Chondrocyte (in vitro differentiated cells): ENCODE results near the gene RNPEPL1. TPM values are rescaled to one million over a fixed set of nuclear protein-coding genes. Genes with fewer than 3 reads are reported as not detected.
A peak's percentile ranks its signal among the peaks of the same experiment; 100 is the strongest.

Source experiments
- DNase-seq: peaks from one replicate; pipeline ENCODE4 v3.0.0; 2021; ENCODE audit warnings: mixed read lengths, low spot score
- H3K27ac Mint-ChIP-seq: one replicate; pipeline ENCODE4 v1.8.0; 2021; ENCODE audit warnings: mild to moderate bottlenecking, moderate library complexity, mixed read lengths; ENCODE audit not compliant: unreplicated experiment
- H3K27me3 Mint-ChIP-seq: 2 replicates; pipeline ENCODE4 v1.8.0; 2021; ENCODE audit warnings: low read depth, mixed read lengths
- H3K36me3 Mint-ChIP-seq: 2 replicates; pipeline ENCODE4 v1.8.0; 2021; ENCODE audit warnings: low read depth, mixed read lengths
- H3K4me1 Mint-ChIP-seq: 2 replicates; pipeline ENCODE4 v1.8.0; 2021; ENCODE audit warnings: low read depth, mild to moderate bottlenecking, mixed read lengths
- H3K4me3 Mint-ChIP-seq: one replicate; pipeline ENCODE4 v1.8.0; 2021; ENCODE audit warnings: mild to moderate bottlenecking, moderate library complexity, mixed read lengths; ENCODE audit not compliant: unreplicated experiment
- H3K9me3 Mint-ChIP-seq: 2 replicates; pipeline ENCODE4 v1.8.0; 2021; ENCODE audit warnings: low read depth, mixed read lengths
- total RNA-seq: library from RNA; stranded (reverse); gene quantifications from 3 replicates; pipeline ENCODE4 v1.2.1, GENCODE V29; 2021
- TF ChIP-seq, protein P1 (sequence below): fragments of 200-600 bp; sonication (generic); IDR thresholded peaks from 2 replicates; pipeline ENCODE4 v1.5.0; 2021; ENCODE audit warnings: antibody characterized with exemption, mild to moderate bottlenecking, moderate library complexity

RNPEPL1 gene
- total RNA-seq, 1 donor from 2014 or later = 61.3 TPM

DNA sequence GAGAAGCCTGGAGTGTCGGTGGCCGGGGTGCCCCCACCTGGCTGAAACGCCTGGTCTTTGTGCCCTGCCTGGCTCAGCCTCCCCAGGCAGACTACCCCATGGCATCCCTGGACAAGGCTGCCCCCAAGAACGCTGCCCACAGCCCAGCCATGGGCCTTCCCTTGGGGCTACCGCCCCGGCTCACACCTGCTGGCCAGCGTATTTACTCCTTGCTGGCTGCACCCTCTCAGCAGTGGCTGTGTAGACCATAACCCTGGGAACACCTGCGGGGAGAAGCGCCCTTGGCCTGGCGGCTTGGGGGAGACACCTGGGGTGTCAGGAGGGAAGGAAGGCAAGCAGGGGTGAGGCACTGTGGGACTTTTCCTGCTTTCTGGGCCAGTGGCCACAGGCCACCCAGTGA, 35.6 kb downstream of the RNPEPL1 start:
- no peaks in the 10 kb centered on the region for H3K27me3 Mint-ChIP-seq
- peaks cover 3% of the 10 kb centered on the region for H3K4me1 Mint-ChIP-seq
- H3K9me3 Mint-ChIP-seq = no peaks in the 10 kb centered on the region
- H3K4me3 Mint-ChIP-seq = no peak overlapping the region
- peaks cover 2% of the 10 kb centered on the region for H3K36me3 Mint-ChIP-seq
- peak; percentile 81 for DNase-seq
- TF ChIP-seq, protein P1, sequence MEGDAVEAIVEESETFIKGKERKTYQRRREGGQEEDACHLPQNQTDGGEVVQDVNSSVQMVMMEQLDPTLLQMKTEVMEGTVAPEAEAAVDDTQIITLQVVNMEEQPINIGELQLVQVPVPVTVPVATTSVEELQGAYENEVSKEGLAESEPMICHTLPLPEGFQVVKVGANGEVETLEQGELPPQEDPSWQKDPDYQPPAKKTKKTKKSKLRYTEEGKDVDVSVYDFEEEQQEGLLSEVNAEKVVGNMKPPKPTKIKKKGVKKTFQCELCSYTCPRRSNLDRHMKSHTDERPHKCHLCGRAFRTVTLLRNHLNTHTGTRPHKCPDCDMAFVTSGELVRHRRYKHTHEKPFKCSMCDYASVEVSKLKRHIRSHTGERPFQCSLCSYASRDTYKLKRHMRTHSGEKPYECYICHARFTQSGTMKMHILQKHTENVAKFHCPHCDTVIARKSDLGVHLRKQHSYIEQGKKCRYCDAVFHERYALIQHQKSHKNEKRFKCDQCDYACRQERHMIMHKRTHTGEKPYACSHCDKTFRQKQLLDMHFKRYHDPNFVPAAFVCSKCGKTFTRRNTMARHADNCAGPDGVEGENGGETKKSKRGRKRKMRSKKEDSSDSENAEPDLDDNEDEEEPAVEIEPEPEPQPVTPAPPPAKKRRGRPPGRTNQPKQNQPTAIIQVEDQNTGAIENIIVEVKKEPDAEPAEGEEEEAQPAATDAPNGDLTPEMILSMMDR = no peak
- no peak overlapping the region for H3K27ac Mint-ChIP-seq

DNA sequence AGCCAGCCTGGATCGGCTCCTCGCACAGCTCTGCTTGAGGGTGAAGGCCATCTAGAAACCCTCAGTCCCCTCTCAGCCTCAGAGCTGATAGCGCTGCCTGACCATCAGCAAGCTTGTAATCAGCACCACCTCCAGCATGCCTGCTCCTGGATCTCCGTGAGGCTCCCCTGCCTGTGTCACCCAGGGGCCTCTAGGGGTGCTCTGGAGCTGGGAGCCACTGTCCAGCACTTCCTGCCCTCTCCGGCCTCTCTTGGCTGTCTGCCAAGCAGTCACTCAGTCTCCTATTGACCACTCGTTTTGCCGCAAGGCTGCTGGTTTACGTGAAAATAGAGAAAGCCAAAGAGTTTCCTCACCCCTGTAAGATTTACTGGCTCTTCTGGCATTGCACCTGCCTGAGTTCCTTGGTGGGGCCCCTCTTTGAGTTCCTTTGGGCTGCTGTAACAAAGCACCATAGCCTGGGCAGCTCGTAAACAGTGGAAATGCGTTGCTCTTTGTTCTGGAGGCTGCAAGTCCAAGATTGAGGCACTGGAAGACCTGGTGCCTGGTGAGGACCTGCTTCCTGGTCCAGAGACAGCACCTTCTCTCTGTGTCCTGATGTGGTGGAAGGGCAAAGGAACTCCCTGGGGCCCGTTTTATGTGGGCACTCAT, 36.1 kb downstream of the RNPEPL1 start:
- H3K27me3 Mint-ChIP-seq = no peaks in the 10 kb centered on the region
- H3K36me3 Mint-ChIP-seq = peaks cover 2% of the 10 kb centered on the region
- H3K9me3 Mint-ChIP-seq = no peaks in the 10 kb centered on the region
- H3K4me1 Mint-ChIP-seq = peaks cover 3% of the 10 kb centered on the region
- DNase-seq = peak; percentile 75
- TF ChIP-seq, protein P1 = peak; percentile 74
- H3K27ac Mint-ChIP-seq = no peak overlapping the region
- no peak overlapping the region for H3K4me3 Mint-ChIP-seq

DNA sequence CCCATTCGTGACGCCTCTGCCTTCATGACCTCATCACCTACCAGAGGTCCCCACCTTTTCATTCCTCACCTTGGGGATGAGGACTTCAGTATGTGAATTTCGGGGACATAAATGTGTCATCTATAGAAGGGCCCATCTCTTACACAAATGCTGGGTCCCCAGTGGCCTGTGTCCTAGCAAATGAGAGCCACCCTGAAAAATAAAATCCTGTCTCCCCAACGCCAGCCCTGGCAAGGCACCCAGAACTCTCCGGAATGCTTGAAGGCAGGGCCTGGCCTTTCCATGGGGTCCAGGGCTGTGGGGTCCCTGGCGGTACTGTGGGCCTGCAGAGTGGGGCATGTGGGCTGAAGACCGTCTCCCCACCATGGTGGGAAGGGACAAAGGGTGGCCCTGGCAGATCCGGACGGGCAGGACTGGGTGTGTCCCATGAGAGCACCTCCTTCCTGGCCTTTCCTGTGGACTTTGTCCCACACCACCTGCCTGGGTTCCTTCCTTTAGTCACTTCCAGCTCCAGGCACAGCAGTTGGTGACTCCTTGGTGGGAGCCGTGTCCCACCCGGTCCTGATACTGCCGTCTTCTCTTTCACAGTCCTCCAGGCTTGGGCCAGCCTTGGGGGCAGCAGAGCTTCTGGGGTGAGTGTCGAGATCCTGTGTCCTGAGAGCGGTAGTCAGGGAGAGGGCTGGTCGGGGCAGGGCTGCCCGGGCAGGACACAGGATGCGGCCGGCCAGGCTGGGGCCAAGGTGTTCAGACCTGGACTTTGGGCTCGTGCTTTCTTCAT, 36.8 kb downstream of the RNPEPL1 start:
- TF ChIP-seq, protein P1 = no peak

DNA sequence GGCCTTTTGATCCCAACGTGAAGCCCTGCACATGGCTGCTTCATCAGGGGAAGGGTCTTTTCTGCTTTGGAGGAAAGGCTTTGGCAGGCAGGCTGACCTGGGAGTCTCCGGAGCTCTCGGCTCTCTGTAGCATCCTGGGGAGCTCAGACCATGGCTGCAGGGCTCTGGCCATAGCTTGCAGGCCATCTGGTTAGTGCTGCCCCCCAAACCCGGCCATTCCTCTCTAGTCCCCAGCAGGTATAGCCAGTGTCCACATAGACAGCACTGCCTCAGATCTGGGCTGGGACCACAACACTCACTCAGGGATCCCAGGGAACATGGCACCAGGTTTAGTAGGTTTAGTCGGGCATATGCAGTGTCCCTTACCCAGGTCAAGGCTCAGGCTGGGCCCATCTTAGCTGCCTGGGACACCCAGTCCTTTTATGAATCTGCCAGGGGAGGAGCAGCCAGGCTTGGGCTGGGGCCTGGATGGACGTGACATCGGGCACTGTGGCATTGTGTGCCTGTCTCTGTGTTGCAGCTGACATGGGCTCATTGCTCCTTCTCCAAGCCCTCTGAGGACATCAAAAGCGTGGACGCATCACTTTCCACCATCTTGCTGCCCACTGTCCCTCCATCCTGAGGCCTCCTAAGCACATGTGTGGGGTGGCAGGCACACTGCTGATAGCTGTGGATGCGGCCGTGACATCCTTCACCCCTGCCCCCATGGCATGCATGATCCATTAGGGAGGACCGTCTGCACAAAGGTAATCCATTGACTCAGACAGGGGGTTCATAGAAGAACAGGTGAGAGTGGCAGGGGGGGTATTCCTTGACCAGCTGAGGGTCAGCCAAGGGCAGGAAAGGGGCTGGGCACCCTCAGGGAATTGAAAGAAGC, 37.8 kb downstream of the RNPEPL1 start:
- H3K36me3 Mint-ChIP-seq = no peaks in the 10 kb centered on the region
- DNase-seq = peak; percentile 69
- H3K27me3 Mint-ChIP-seq = no peaks in the 10 kb centered on the region
- TF ChIP-seq, protein P1 = no peak
- no peak overlapping the region for H3K4me3 Mint-ChIP-seq
- no peaks in the 10 kb centered on the region for H3K9me3 Mint-ChIP-seq
- H3K27ac Mint-ChIP-seq = no peak overlapping the region
- peaks cover 3% of the 10 kb centered on the region for H3K4me1 Mint-ChIP-seq

More for the DNA sequence above, 36.8 kb downstream of the RNPEPL1 start:
- no peaks in the 10 kb centered on the region for H3K27me3 Mint-ChIP-seq
- DNase-seq = peak; percentile 88
- peaks cover 3% of the 10 kb centered on the region for H3K4me1 Mint-ChIP-seq
- no peak overlapping the region for H3K27ac Mint-ChIP-seq
- H3K9me3 Mint-ChIP-seq = no peaks in the 10 kb centered on the region
- no peaks in the 10 kb centered on the region for H3K36me3 Mint-ChIP-seq
- H3K4me3 Mint-ChIP-seq = no peak overlapping the region
